HepG2 (cell line): ENCODE measurements around the gene GADD45GIP1. TPM values are rescaled to one million over a fixed set of nuclear protein-coding genes. Genes with fewer than 3 reads are reported as not detected.

Experiments used
- DR1 ChIP-seq: sonication (generic); formaldehyde crosslinking; IDR thresholded peaks from 2 replicates; pipeline ENCODE4 v1.8.0; 2021; ENCODE audit warnings: mild to moderate bottlenecking, missing genetic modification reagents, inconsistent platforms
- FOXP1 ChIP-seq, 2 experiments: fragments of 450-650 bp in 1 of 2; IDR thresholded peaks; 2 replicates each; pipeline ENCODE4 v1.6.1; 2017 to 2018; ENCODE audit warnings: antibody characterized with exemption in 1 of 2
- GABPA ChIP-seq, 2 experiments: IDR thresholded peaks; 2 replicates each; pipeline ENCODE4 v1.6.1; 2011 to 2016; ENCODE audit warnings: low read depth in 2 of 2, low read length in 1 of 2, missing biosample characterization in 1 of 2, missing genetic modification characterization in 1 of 2
- HDAC1 ChIP-seq: sonication (generic); formaldehyde crosslinking; IDR thresholded peaks from 2 replicates; pipeline ENCODE4 v1.5.1; 2020; ENCODE audit warnings: mild to moderate bottlenecking, missing genetic modification reagents
- MAFK ChIP-seq, 2 experiments: IDR thresholded peaks in 1 of 2; conservative IDR thresholded peaks in 1 of 2; 2 replicates each; pipeline ENCODE4 v1.6.1; 2011; ENCODE audit warnings: improper control_type of control experiment in 2 of 2, low read length in 2 of 2
- NONO ChIP-seq, 2 experiments: fragments of 450-650 bp in 1 of 2; sonication (generic) in 1 of 2; formaldehyde crosslinking in 1 of 2; IDR thresholded peaks in 1 of 2; conservative IDR thresholded peaks in 1 of 2; 2 replicates each; pipeline versions ENCODE4 v1.6.1 to v1.8.0; 2017 to 2022; ENCODE audit warnings: mild to moderate bottlenecking in 1 of 2, missing genetic modification reagents in 1 of 2, moderate library complexity in 1 of 2
- STAT6 ChIP-seq: sonication (generic); formaldehyde crosslinking; IDR thresholded peaks from 2 replicates; pipeline ENCODE4 v1.4.0; 2020; ENCODE audit warnings: missing genetic modification reagents, mild to moderate bottlenecking, borderline replicate concordance
- ZNF33B ChIP-seq: sonication (generic); formaldehyde crosslinking; IDR thresholded peaks from 2 replicates; pipeline ENCODE4 v1.5.1; 2020; ENCODE audit warnings: mild to moderate bottlenecking, missing genetic modification reagents
- ZNF788 ChIP-seq: sonication (generic); formaldehyde crosslinking; IDR thresholded peaks from 2 replicates; pipeline ENCODE4 v1.5.0; 2020; ENCODE audit warnings: mild to moderate bottlenecking, missing genetic modification reagents, borderline replicate concordance
- polyA plus RNA-seq, 8 experiments: library from polyadenylated mRNA; depleted of rRNA in 3 of 8; stranded (reverse) in 7 of 8; unstranded in 1 of 8; fragments of >200 nt; fragmentation: Illumina TruSeq in 4 of 8; extraction: Trizol in 4 of 8; gene quantifications; 2 replicates each; pipeline versions ENCODE4 v1.2.1 to v1.2.3, GENCODE V29; 2011 to 2016; ENCODE audit warnings: low read depth in 4 of 8, missing spikeins in 1 of 8, mixed read lengths in 1 of 8; ENCODE audit not compliant: insufficient read depth in 1 of 8
- total RNA-seq, 5 experiments: library from RNA; depleted of rRNA; stranded (reverse); fragments of >200 nt; fragmentation: Illumina TruSeq; extraction: Trizol; gene quantifications; 2 replicates each; pipeline ENCODE4 v1.2.3, GENCODE V29; 2016; ENCODE audit warnings: low read depth in 1 of 5
- TF ChIP-seq, protein P1 (sequence below): sonication (generic); formaldehyde crosslinking; IDR thresholded peaks from one replicate; pipeline ENCODE4 v1.5.1; 2020; ENCODE audit warnings: mild to moderate bottlenecking, missing genetic modification reagents; ENCODE audit errors: not compliant biosample characterization
- TF ChIP-seq, protein P2 (sequence below): sonication (generic); formaldehyde crosslinking; IDR thresholded peaks from 2 replicates; pipeline ENCODE4 v1.4.0; 2020; ENCODE audit warnings: mild to moderate bottlenecking, missing genetic modification reagents

GADD45GIP1 gene
- total and polyA plus RNA-seq, 2 of the 13 experiments (the other 11 are each of a cell fraction or from before 2014, with no cell fraction given): 24.6 to 30.7 TPM

- TF ChIP-seq, protein P1, sequence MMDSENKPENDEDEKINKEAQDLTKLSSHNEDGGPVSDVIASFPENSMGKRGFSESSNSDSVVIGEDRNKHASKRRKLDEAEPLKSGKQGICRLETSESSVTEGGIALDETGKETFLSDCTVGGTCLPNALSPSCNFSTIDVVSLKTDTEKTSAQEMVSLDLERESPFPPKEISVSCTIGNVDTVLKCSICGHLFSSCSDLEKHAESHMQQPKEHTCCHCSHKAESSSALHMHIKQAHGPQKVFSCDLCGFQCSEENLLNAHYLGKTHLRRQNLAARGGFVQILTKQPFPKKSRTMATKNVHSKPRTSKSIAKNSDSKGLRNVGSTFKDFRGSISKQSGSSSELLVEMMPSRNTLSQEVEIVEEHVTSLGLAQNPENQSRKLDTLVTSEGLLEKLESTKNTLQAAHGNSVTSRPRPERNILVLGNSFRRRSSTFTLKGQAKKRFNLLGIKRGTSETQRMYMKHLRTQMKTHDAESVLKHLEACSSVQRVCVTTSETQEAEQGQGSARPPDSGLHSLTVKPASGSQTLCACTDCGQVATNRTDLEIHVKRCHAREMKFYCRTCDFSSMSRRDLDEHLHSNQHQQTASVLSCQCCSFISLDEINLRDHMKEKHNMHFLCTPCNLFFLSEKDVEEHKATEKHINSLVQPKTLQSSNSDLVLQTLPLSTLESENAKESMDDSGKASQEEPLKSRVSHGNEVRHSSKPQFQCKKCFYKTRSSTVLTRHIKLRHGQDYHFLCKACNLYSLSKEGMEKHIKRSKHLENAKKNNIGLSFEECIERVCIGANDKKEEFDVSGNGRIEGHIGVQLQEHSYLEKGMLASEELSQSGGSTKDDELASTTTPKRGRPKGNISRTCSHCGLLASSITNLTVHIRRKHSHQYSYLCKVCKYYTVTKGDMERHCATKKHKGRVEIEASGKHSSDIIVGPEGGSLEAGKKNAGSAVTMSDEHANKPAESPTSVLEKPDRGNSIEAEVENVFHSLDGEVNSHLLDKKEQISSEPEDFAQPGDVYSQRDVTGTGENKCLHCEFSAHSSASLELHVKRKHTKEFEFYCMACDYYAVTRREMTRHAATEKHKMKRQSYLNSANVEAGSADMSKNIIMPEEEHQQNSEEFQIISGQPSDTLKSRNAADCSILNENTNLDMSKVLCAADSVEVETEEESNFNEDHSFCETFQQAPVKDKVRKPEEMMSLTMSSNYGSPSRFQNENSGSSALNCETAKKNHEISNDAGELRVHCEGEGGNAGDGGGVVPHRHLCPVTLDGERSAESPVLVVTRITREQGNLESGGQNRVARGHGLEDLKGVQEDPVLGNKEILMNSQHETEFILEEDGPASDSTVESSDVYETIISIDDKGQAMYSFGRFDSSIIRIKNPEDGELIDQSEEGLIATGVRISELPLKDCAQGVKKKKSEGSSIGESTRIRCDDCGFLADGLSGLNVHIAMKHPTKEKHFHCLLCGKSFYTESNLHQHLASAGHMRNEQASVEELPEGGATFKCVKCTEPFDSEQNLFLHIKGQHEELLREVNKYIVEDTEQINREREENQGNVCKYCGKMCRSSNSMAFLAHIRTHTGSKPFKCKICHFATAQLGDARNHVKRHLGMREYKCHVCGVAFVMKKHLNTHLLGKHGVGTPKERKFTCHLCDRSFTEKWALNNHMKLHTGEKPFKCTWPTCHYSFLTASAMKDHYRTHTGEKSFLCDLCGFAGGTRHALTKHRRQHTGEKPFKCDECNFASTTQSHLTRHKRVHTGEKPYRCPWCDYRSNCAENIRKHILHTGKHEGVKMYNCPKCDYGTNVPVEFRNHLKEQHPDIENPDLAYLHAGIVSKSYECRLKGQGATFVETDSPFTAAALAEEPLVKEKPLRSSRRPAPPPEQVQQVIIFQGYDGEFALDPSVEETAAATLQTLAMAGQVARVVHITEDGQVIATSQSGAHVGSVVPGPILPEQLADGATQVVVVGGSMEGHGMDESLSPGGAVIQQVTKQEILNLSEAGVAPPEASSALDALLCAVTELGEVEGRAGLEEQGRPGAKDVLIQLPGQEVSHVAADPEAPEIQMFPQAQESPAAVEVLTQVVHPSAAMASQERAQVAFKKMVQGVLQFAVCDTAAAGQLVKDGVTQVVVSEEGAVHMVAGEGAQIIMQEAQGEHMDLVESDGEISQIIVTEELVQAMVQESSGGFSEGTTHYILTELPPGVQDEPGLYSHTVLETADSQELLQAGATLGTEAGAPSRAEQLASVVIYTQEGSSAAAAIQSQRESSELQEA (CRISPR knock-in tag): peak; percentile 54
- TF ChIP-seq, protein P2, sequence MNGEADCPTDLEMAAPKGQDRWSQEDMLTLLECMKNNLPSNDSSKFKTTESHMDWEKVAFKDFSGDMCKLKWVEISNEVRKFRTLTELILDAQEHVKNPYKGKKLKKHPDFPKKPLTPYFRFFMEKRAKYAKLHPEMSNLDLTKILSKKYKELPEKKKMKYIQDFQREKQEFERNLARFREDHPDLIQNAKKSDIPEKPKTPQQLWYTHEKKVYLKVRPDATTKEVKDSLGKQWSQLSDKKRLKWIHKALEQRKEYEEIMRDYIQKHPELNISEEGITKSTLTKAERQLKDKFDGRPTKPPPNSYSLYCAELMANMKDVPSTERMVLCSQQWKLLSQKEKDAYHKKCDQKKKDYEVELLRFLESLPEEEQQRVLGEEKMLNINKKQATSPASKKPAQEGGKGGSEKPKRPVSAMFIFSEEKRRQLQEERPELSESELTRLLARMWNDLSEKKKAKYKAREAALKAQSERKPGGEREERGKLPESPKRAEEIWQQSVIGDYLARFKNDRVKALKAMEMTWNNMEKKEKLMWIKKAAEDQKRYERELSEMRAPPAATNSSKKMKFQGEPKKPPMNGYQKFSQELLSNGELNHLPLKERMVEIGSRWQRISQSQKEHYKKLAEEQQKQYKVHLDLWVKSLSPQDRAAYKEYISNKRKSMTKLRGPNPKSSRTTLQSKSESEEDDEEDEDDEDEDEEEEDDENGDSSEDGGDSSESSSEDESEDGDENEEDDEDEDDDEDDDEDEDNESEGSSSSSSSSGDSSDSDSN (CRISPR knock-in tag): peak; percentile 84
- TF ChIP-seq NONO (IDR thresholded peaks at IDR 0.05) (no peak), NONO (CRISPR knock-in tag; conservative IDR thresholded peaks at IDR 0.05) (peak; percentile 80), STAT6 (CRISPR knock-in tag) (no peak), ZNF788 (CRISPR knock-in tag) (peak; percentile 77; the same call in 1 of the 2 replicates), DR1 (no peak), FOXP1 (IDR thresholded peaks at IDR 0.05) (no peak), FOXP1 (CRISPR knock-in tag; IDR thresholded peaks at IDR 0.05) (no peak), MAFK (conservative IDR thresholded peaks at IDR 0.05 in 1 of 2, IDR thresholded peaks at IDR 0.05 in 1 of 2; ENCODE audit: low read length in 2 of 2) (no peak), HDAC1 (CRISPR knock-in tag) (peak; percentile 83), ZNF33B (CRISPR knock-in tag) (no peak; the same call in 1 of the 2 replicates), GABPA (IDR thresholded peaks at IDR 0.05; ENCODE audit: low read depth, low read length) (peak; percentile 93), GABPA (CRISPR knock-in tag; IDR thresholded peaks at IDR 0.05; ENCODE audit: low read depth) (peak; percentile 99)
Measured at GRCh38 chr19:12933287-12934072, 23.5 kb downstream of the GADD45GIP1 start, which contains the start of gene FARSA (continued).
